ENCODE measurements around the gene GSAP. TPM values are rescaled to one million over a fixed set of nuclear protein-coding genes. Genes with fewer than 3 reads are reported as not detected.

GSAP gene
- total and polyA plus RNA-seq, 2 donors (not counting 1 experiment from before 2014, with no cell fraction given), result 140 to 207 TPM

GRCh38 chr7:77450613-77451012, 34.5 kb upstream of the GSAP start:
- no peaks in the 10 kb centered on the region for H3K36me3 ChIP-seq (replicated peaks in 1 of 2; ENCODE audit: control extremely low read depth in 1 of 2, control insufficient read depth in 1 of 2, extremely low read depth in 1 of 2, insufficient read depth in 2 of 2, low read length in 1 of 2)
- H3K4me1 ChIP-seq (ENCODE audit: control insufficient read depth in 2 of 2, insufficient read depth in 2 of 2, low read length in 2 of 2), result peaks cover 0 to 4% of the 10 kb centered on the region in 2 donors
- Mint-ChIP-seq H3K27me3 (no peaks in the 10 kb centered on the region), H3K4me3 (no peak overlapping the region), H3K27ac (no peak overlapping the region), H3K9me3 (ENCODE audit: insufficient read depth) (no peaks in the 10 kb centered on the region), H3K4me1 (peaks cover 9% of the 10 kb centered on the region)
- CTCF ChIA-PET, result no interaction called here
- H3K27me3 ChIP-seq (replicated peaks in 1 of 4; ENCODE audit: control extremely low read depth in 1 of 4, control insufficient read depth in 3 of 4, insufficient read depth in 4 of 4, low read length in 3 of 4), result no peaks in the 10 kb centered on the region
- POLR2A ChIA-PET, result interaction anchor here (0.5 to 1.2 kb wide), 2 partner anchors 35 to 36 kb away, joined by 3 to 7 read pairs; partner anchors contain the start of gene GSAP
- H2AFZ ChIP-seq (ENCODE audit: insufficient read depth, low read depth, low read length, poor library complexity, severe bottlenecking), result no peak overlapping the region
- no peak for DNase-seq
- no peak overlapping the region for H3K9ac ChIP-seq (ENCODE audit: low read length)
- no peak for TF ChIP-seq EZH2 (IDR thresholded peaks at IDR 0.05; ENCODE audit: borderline replicate concordance, insufficient read depth, low read depth, low read length, poor library complexity, severe bottlenecking)
- TF ChIP-seq CTCF (IDR thresholded peaks at IDR 0.05), result no peak
- no peaks in the 10 kb centered on the region for H4K20me1 ChIP-seq (ENCODE audit: control insufficient read depth, insufficient read depth, low read length, poor library complexity, severe bottlenecking)
- no peak overlapping the region for H3K4me3 ChIP-seq (ENCODE audit: control extremely low read depth in 1 of 5, extremely low read depth in 1 of 5, insufficient read depth in 1 of 5, low read depth in 2 of 5, low read length in 4 of 5)
- no peaks in the 10 kb centered on the region for H3K79me2 ChIP-seq (ENCODE audit: control insufficient read depth, insufficient read depth, low read length)
- no peaks in the 10 kb centered on the region for H3K9me3 ChIP-seq (ENCODE audit: control extremely low read depth in 1 of 3, control insufficient read depth in 2 of 3, insufficient read depth in 1 of 3, low read length in 2 of 3)
- no peak overlapping the region for H3K27ac ChIP-seq (ENCODE audit: low read length in 2 of 2)
- intact Hi-C loops (cut with micrococcal nuclease), result no loop called here
- ATAC-seq (ENCODE audit: low read depth), result no peak
- no peak overlapping the region for H3K4me2 ChIP-seq (replicated peaks; ENCODE audit: low read depth, low read length, poor library complexity, severe bottlenecking)
- WGBS (ENCODE audit: insufficient coverage), result 98% methylated on average over 5 of the region's 5 CpGs

- Mint-ChIP-seq H3K9me3 (ENCODE audit: insufficient read depth) (no peaks in the 10 kb centered on the region), H3K27me3 (no peaks in the 10 kb centered on the region), H3K4me3 (no peak overlapping the region), H3K4me1 (peaks cover 9% of the 10 kb centered on the region), H3K27ac (no peak overlapping the region)
- DNase-seq, result no peak
- no peak overlapping the region for H2AFZ ChIP-seq (ENCODE audit: insufficient read depth, low read depth, low read length, poor library complexity, severe bottlenecking)
- H3K9me3 ChIP-seq (ENCODE audit: control extremely low read depth in 1 of 3, control insufficient read depth in 2 of 3, insufficient read depth in 1 of 3, low read length in 2 of 3), result no peaks in the 10 kb centered on the region
- H3K27ac ChIP-seq (ENCODE audit: low read length in 2 of 2), result no peak overlapping the region
- ChIA-PET POLR2A (interaction anchor here (0.5 kb wide), 1 partner anchor 36 kb away, joined by 7 read pairs; no protein-coding TSS in a partner anchor), CTCF (no interaction called here)
- TF ChIP-seq CTCF (IDR thresholded peaks at IDR 0.05) (no peak), EZH2 (IDR thresholded peaks at IDR 0.05; ENCODE audit: borderline replicate concordance, insufficient read depth, low read depth, low read length, poor library complexity, severe bottlenecking) (no peak)
- no peaks in the 10 kb centered on the region for H3K27me3 ChIP-seq (replicated peaks in 1 of 4; ENCODE audit: control extremely low read depth in 1 of 4, control insufficient read depth in 3 of 4, insufficient read depth in 4 of 4, low read length in 3 of 4)
- intact Hi-C loops (cut with micrococcal nuclease), result no loop called here
- no peaks in the 10 kb centered on the region for H3K36me3 ChIP-seq (replicated peaks in 1 of 2; ENCODE audit: control extremely low read depth in 1 of 2, control insufficient read depth in 1 of 2, extremely low read depth in 1 of 2, insufficient read depth in 2 of 2, low read length in 1 of 2)
- H4K20me1 ChIP-seq (ENCODE audit: control insufficient read depth, insufficient read depth, low read length, poor library complexity, severe bottlenecking), result no peaks in the 10 kb centered on the region
- no peak overlapping the region for H3K4me3 ChIP-seq (ENCODE audit: control extremely low read depth in 1 of 5, extremely low read depth in 1 of 5, insufficient read depth in 1 of 5, low read depth in 2 of 5, low read length in 4 of 5)
- ATAC-seq (ENCODE audit: low read depth), result no peak
- H3K79me2 ChIP-seq (ENCODE audit: control insufficient read depth, insufficient read depth, low read length), result no peaks in the 10 kb centered on the region
- 100% methylated on average over 1 of the region's 1 CpG for WGBS (ENCODE audit: insufficient coverage)
- no peak overlapping the region for H3K9ac ChIP-seq (ENCODE audit: low read length)
- H3K4me1 ChIP-seq (ENCODE audit: control insufficient read depth in 2 of 2, insufficient read depth in 2 of 2, low read length in 2 of 2), result peaks cover 0 to 4% of the 10 kb centered on the region in 2 donors
- no peak overlapping the region for H3K4me2 ChIP-seq (replicated peaks; ENCODE audit: low read depth, low read length, poor library complexity, severe bottlenecking)
These were observed 33.9 kb upstream of the GSAP start for GRCh38 chr7:77450054-77450453.

All from B cell (primary cell).